GM23248 (cell line): Measurements from ENCODE around the gene PITPNM3. TPM values are rescaled to one million over a fixed set of nuclear protein-coding genes. Genes with fewer than 3 reads are reported as not detected.

Experiments
- DNase-seq: peaks from one replicate; pipeline ENCODE4 v3.0.0-alpha.2; 2015
- H2AFZ ChIP-seq: fragments of 200-600 bp; sonication (generic); 2 replicates; pipeline ENCODE4 v1.6.1; 2016; ENCODE audit warnings: antibody characterized with exemption
- H3F3A ChIP-seq: fragments of 200-600 bp; sonication (generic); 2 replicates; pipeline ENCODE4 v1.6.1; 2016; ENCODE audit warnings: mild to moderate bottlenecking, antibody characterized with exemption, mixed run types; ENCODE audit not compliant: insufficient read depth
- H3K27ac ChIP-seq: fragments of 200-600 bp; sonication (generic); 2 replicates; pipeline ENCODE4 v1.5.1; 2016; ENCODE audit warnings: mild to moderate bottlenecking
- H3K27me3 ChIP-seq: fragments of 200-600 bp; sonication (generic); replicated peaks from 2 replicates; pipeline ENCODE4 v1.6.1; 2016; ENCODE audit warnings: mild to moderate bottlenecking; ENCODE audit not compliant: insufficient read depth
- H3K36me3 ChIP-seq: fragments of 200-600 bp; sonication (generic); 2 replicates; pipeline ENCODE4 v1.6.1; 2016; ENCODE audit warnings: low read depth, mild to moderate bottlenecking
- H3K4me1 ChIP-seq: fragments of 200-600 bp; sonication (generic); 2 replicates; pipeline ENCODE4 v1.6.1; 2016; ENCODE audit warnings: mild to moderate bottlenecking; ENCODE audit not compliant: insufficient read depth
- H3K4me2 ChIP-seq: fragments of 200-600 bp; sonication (generic); one replicate; pipeline ENCODE4 v1.6.1; 2016; ENCODE audit warnings: mild to moderate bottlenecking; ENCODE audit not compliant: unreplicated experiment
- H3K4me3 ChIP-seq: fragments of 200-600 bp; sonication (generic); 2 replicates; pipeline ENCODE4 v1.5.1; 2016; ENCODE audit warnings: mild to moderate bottlenecking
- H3K79me2 ChIP-seq: fragments of 200-600 bp; sonication (generic); 2 replicates; pipeline ENCODE4 v1.6.1; 2016; ENCODE audit warnings: mild to moderate bottlenecking; ENCODE audit not compliant: insufficient read depth
- H3K9ac ChIP-seq: fragments of 200-600 bp; sonication (generic); 2 replicates; pipeline ENCODE4 v1.6.1; 2016; ENCODE audit warnings: mild to moderate bottlenecking
- H3K9me2 ChIP-seq: fragments of 200-600 bp; sonication (generic); 2 replicates; pipeline ENCODE4 v1.6.1; 2016; ENCODE audit warnings: mixed run types, mild to moderate bottlenecking, moderate library complexity; ENCODE audit not compliant: insufficient read depth
- H3K9me3 ChIP-seq: fragments of 200-600 bp; sonication (generic); one replicate; pipeline ENCODE4 v1.6.1; 2017; ENCODE audit warnings: low read depth
- H4K20me1 ChIP-seq: fragments of 200-600 bp; sonication (generic); 2 replicates; pipeline ENCODE4 v1.6.0; 2016; ENCODE audit not compliant: insufficient read depth
- EZH2 ChIP-seq: fragments of 200-600 bp; sonication (generic); IDR thresholded peaks from 2 replicates; pipeline ENCODE4 v1.6.1; 2018; ENCODE audit warnings: antibody characterized with exemption, mild to moderate bottlenecking; ENCODE audit not compliant: insufficient read depth, poor library complexity, severe bottlenecking
- EZH2phosphoT487 ChIP-seq: fragments of 200-600 bp; sonication (generic); IDR thresholded peaks from 2 replicates; pipeline ENCODE4 v1.6.1; 2018; ENCODE audit warnings: antibody characterized with exemption, moderate library complexity, mild to moderate bottlenecking, low read depth; ENCODE audit not compliant: insufficient read depth
- WGBS, 2 experiments: methylation state at CpG; one replicate each; pipeline ENCODE4 v1.1.6; 2015 to 2017; ENCODE audit warnings: low lambda C conversion rate in 2 of 2, low coverage in 1 of 2; ENCODE audit errors: missing lambda C conversion rate in 2 of 2; 5-methylcytosine and 5-hydroxymethylcytosine counted together
- in situ Hi-C: fragments of 300-500 bp; cut with MboI; formaldehyde crosslinking; loops from 2 replicates; pipeline ENCODE4 v1.15.0; 2020
- polyA plus RNA-seq: library from polyadenylated mRNA; unstranded; fragments of >200 nt; fragmentation: Nextera tagmentation; extraction: Ambion mirVana; gene quantifications from 2 replicates; pipeline ENCODE4 v1.2.1, GENCODE V29; 2016
- total RNA-seq: library from RNA; depleted of rRNA; stranded (reverse); fragments of >200 nt; shearing (Covaris generic); gene quantifications from 2 replicates; pipeline ENCODE4 v1.2.3, GENCODE V29; 2014

PITPNM3 gene
- total and polyA plus RNA-seq, 2 experiments from 2014 or later: 6.5 to 12.8 TPM

- Histone ChIP-seq H3K27ac (no peak overlapping the region), H4K20me1 (no peaks in the 10 kb centered on the region), H3K27me3 (no peaks in the 10 kb centered on the region), H3K4me3 (no peak overlapping the region), H3K9ac (no peak overlapping the region), H2AFZ (no peak overlapping the region), H3K79me2 (no peaks in the 10 kb centered on the region), H3K36me3 (no peaks in the 10 kb centered on the region), H3K4me2 (no peak overlapping the region), H3K4me1 (peaks cover 35% of the 10 kb centered on the region), H3F3A (0 out of 2 replicates have a peak, but pooled peaks cover 7% of the 10 kb centered on the region), H3K9me2 (no peaks in the 10 kb centered on the region), H3K9me3 (no peaks in the 10 kb centered on the region)
- TF ChIP-seq EZH2 (no peak), EZH2phosphoT487 (no peak)
- 90 to 95% methylated on average over 7 of the region's 7 CpGs for WGBS, 2 experiments
- in situ Hi-C loops: no loop called here
- no peak for DNase-seq
Observed at GRCh38 chr17:6503641-6504195, 52.6 kb downstream of the PITPNM3 start.

GRCh38 chr17:6502871-6503509, 53.4 kb downstream of the PITPNM3 start:
- peaks cover 27% of the 10 kb centered on the region for H3K4me1 ChIP-seq
- H3K9me3 ChIP-seq: no peaks in the 10 kb centered on the region
- no peak overlapping the region for H2AFZ ChIP-seq
- no peak overlapping the region for H3K9ac ChIP-seq
- 0 out of 2 replicates have a peak, but pooled peaks cover 7% of the 10 kb centered on the region for H3F3A ChIP-seq
- H3K27ac ChIP-seq: no peak overlapping the region
- 85 to 87% methylated on average over 8 of the region's 8 CpGs for WGBS, 2 experiments
- no peak overlapping the region for H3K4me3 ChIP-seq
- H3K36me3 ChIP-seq: no peaks in the 10 kb centered on the region
- no peaks in the 10 kb centered on the region for H3K27me3 ChIP-seq
- no peaks in the 10 kb centered on the region for H3K9me2 ChIP-seq
- H4K20me1 ChIP-seq: no peaks in the 10 kb centered on the region
- no peaks in the 10 kb centered on the region for H3K79me2 ChIP-seq
- TF ChIP-seq EZH2 (no peak), EZH2phosphoT487 (no peak)
- no peak overlapping the region for H3K4me2 ChIP-seq
- in situ Hi-C loops: no loop called here
- no peak for DNase-seq

GRCh38 chr17:6502142-6502541, 54.2 kb downstream of the PITPNM3 start:
- H3K4me1 ChIP-seq: peaks cover 21% of the 10 kb centered on the region
- no peaks in the 10 kb centered on the region for H3K79me2 ChIP-seq
- no peaks in the 10 kb centered on the region for H3K36me3 ChIP-seq
- no peak overlapping the region for H3K9ac ChIP-seq
- H3K27me3 ChIP-seq: no peaks in the 10 kb centered on the region
- in situ Hi-C loops: no loop called here
- H3K4me2 ChIP-seq: no peak overlapping the region
- no peak overlapping the region for H2AFZ ChIP-seq
- H3K9me3 ChIP-seq: no peaks in the 10 kb centered on the region
- H4K20me1 ChIP-seq: no peaks in the 10 kb centered on the region
- no peaks in the 10 kb centered on the region for H3K9me2 ChIP-seq
- H3K4me3 ChIP-seq: no peak overlapping the region
- TF ChIP-seq EZH2phosphoT487 (no peak), EZH2 (no peak)
- no peak for DNase-seq
- H3F3A ChIP-seq: 0 out of 2 replicates have a peak, but pooled peaks cover 7% of the 10 kb centered on the region
- WGBS, 2 experiments: 93 to 95% methylated on average over 11 of the region's 11 CpGs
- no peak overlapping the region for H3K27ac ChIP-seq

DNA sequence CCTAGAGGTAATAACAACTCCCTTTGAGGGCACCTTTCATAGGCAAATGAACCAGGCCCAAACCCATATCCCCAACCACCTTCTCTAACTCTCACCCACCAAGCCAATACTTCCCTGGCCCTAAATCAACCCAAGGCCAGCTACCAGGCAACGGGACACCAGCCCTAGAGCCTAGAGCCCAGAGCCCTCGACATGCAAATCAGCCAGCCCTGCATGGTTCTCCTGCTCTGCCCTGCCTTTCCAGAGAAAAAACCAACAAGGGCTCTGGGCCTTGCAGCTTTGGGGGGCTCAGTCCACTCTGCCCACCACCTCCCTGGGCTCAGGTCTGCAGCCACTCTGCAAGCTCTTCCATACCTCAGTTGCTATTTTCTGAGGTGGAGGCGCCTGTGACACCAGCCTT, 55.0 kb downstream of the PITPNM3 start:
- 82 to 84% methylated on average over 3 of the region's 3 CpGs for WGBS, 2 experiments
- in situ Hi-C loops: no loop called here
- Histone ChIP-seq H3K36me3 (no peaks in the 10 kb centered on the region), H3K79me2 (no peaks in the 10 kb centered on the region), H3K9me3 (no peaks in the 10 kb centered on the region), H4K20me1 (no peaks in the 10 kb centered on the region), H3F3A (0 out of 2 replicates have a peak, but pooled peaks cover 4% of the 10 kb centered on the region), H3K27me3 (no peaks in the 10 kb centered on the region), H3K4me1 (peaks cover 13% of the 10 kb centered on the region), H3K4me2 (no peak overlapping the region), H2AFZ (no peak overlapping the region), H3K27ac (no peak overlapping the region), H3K9me2 (no peaks in the 10 kb centered on the region), H3K4me3 (no peak overlapping the region), H3K9ac (no peak overlapping the region)
- TF ChIP-seq EZH2 (no peak), EZH2phosphoT487 (no peak)
- DNase-seq: no peak
